ENCODE measurements around the gene KCNH4.
A peak's percentile ranks its signal among the peaks of the same experiment; 100 is the strongest.
"Not testable (repeated sequence)": the region's sequence is repeated elsewhere in the genome, so short reads cannot be mapped to it uniquely, and the experiment has no call there.

Gene KCNH4

GRCh38 chr17:42180922-42181850 is at the start of gene KCNH4:
TSS of gene KCNH4 (minus strand) at chr17:42181142. CDS start at chr17:42180945, 197 bp downstream.
- DNase-seq = peak; percentile 77 to 81

GRCh38 chr17:42230225-42230624 is 49.3 kb upstream of the KCNH4 start:
- DNase-seq = no peak

- DNase-seq = no peak
Observed at GRCh38 chr17:42227849-42228700, 47.1 kb upstream of the KCNH4 start.

GRCh38 chr17:42225646-42226045 is 44.7 kb upstream of the KCNH4 start:
- DNase-seq = no peak

GRCh38 chr17:42224651-42225050 is 43.7 kb upstream of the KCNH4 start:
- DNase-seq = no peak

GRCh38 chr17:42221886-42222745 is 41.2 kb upstream of the KCNH4 start:
- peak; percentile 7 to 77 for DNase-seq

- not testable (repeated sequence) for DNase-seq
Observed at GRCh38 chr17:42219280-42219679, 38.3 kb upstream of the KCNH4 start.

- no peak for DNase-seq
Observed at GRCh38 chr17:42214156-42214555, 33.2 kb upstream of the KCNH4 start.

- no peak for DNase-seq
Observed at GRCh38 chr17:42212382-42212781, 31.4 kb upstream of the KCNH4 start.

GRCh38 chr17:42211921-42212341 is 31.0 kb upstream of the KCNH4 start:
- not testable (repeated sequence) for DNase-seq

- no peak for DNase-seq
Observed at GRCh38 chr17:42210046-42210445, 29.1 kb upstream of the KCNH4 start.

- not testable (repeated sequence) for DNase-seq
Observed at GRCh38 chr17:42206153-42206612, 25.2 kb upstream of the KCNH4 start.

GRCh38 chr17:42203354-42203753 is 22.4 kb upstream of the KCNH4 start:
- DNase-seq = no peak

- no peak for DNase-seq
Observed at GRCh38 chr17:42202696-42203095, 21.8 kb upstream of the KCNH4 start.

- no peak for DNase-seq
Observed at GRCh38 chr17:42202159-42202558, 21.2 kb upstream of the KCNH4 start.

- DNase-seq = no peak
Observed at GRCh38 chr17:42201458-42201772, 20.5 kb upstream of the KCNH4 start.

- DNase-seq = no peak
Observed at GRCh38 chr17:42200706-42201457, 19.9 kb upstream of the KCNH4 start.

- no peak for DNase-seq
Observed at GRCh38 chr17:42199416-42200011, 18.6 kb upstream of the KCNH4 start.

GRCh38 chr17:42198897-42199296 is 18.0 kb upstream of the KCNH4 start:
- peak in 1 of 2 donors; percentile 73 for DNase-seq

GRCh38 chr17:42197564-42198156 is 16.7 kb upstream of the KCNH4 start:
- no peak for DNase-seq

Data from bone marrow (tissue), 2 donors.